ENCODE results near the gene CREB3L1.

Gene CREB3L1

GRCh38 chr11:46346886-46347636, 69.6 kb downstream of the CREB3L1 start, which contains the start of gene DGKZ:
TSS of gene DGKZ (plus strand) at chr11:46347463. CDS start at chr11:46347660, 197 bp downstream.
- peak; percentile 87 to 89 for DNase-seq

- no peak for DNase-seq
Observed at GRCh38 chr11:46347637-46348311, 70.3 kb downstream of the CREB3L1 start.

- no peak for DNase-seq
Observed at GRCh38 chr11:46348566-46349401, 71.3 kb downstream of the CREB3L1 start.

GRCh38 chr11:46350695-46351094, 73.2 kb downstream of the CREB3L1 start:
- no peak for DNase-seq

GRCh38 chr11:46351148-46351547, 73.7 kb downstream of the CREB3L1 start:
- DNase-seq: no peak

GRCh38 chr11:46351606-46352005, 74.1 kb downstream of the CREB3L1 start:
- no peak for DNase-seq

GRCh38 chr11:46352063-46352841, 74.8 kb downstream of the CREB3L1 start:
- peak; percentile 48 to 71 for DNase-seq

- peak in 1 of 2 donors; percentile 45 for DNase-seq
Observed at GRCh38 chr11:46353698-46354097, 76.2 kb downstream of the CREB3L1 start.

GRCh38 chr11:46356924-46357482, 79.5 kb downstream of the CREB3L1 start:
- peak in 1 of 2 donors; percentile 50 for DNase-seq

GRCh38 chr11:46357483-46357936, 80.0 kb downstream of the CREB3L1 start:
- DNase-seq: peak in 1 of 2 donors; percentile 19

- no peak for DNase-seq
Observed at GRCh38 chr11:46359953-46360352, 82.5 kb downstream of the CREB3L1 start.

GRCh38 chr11:46360878-46361277, 83.4 kb downstream of the CREB3L1 start:
- peak; percentile 81 to 83 for DNase-seq

- peak; percentile 87 to 93 for DNase-seq
Observed at GRCh38 chr11:46361283-46362155, 84.1 kb downstream of the CREB3L1 start.

- DNase-seq: no peak
Observed at GRCh38 chr11:46362156-46363030, 84.9 kb downstream of the CREB3L1 start.

- DNase-seq: peak; percentile 89 to 92
Observed at GRCh38 chr11:46363031-46363407, 85.6 kb downstream of the CREB3L1 start.

- DNase-seq: peak; percentile 71 to 93
Observed at GRCh38 chr11:46363455-46364005, 86.1 kb downstream of the CREB3L1 start.

- DNase-seq: peak in 1 of 2 donors; percentile 53
Observed at GRCh38 chr11:46364056-46364455, 86.6 kb downstream of the CREB3L1 start.

GRCh38 chr11:46364791-46365190, 87.3 kb downstream of the CREB3L1 start:
- DNase-seq: no peak

- no peak for DNase-seq
Observed at GRCh38 chr11:46366260-46366659, 88.8 kb downstream of the CREB3L1 start.

Data from inflammatory macrophage (primary cell).